GM23248 (cell line): ENCODE results near the gene NUP42. TPM values are rescaled to one million over a fixed set of nuclear protein-coding genes. Genes with fewer than 3 reads are reported as not detected.

Experiments used
- DNase-seq: peaks from one replicate; pipeline ENCODE4 v3.0.0-alpha.2; 2015
- H2AFZ ChIP-seq: fragments of 200-600 bp; sonication (generic); 2 replicates; pipeline ENCODE4 v1.6.1; 2016; ENCODE audit warnings: antibody characterized with exemption
- H3F3A ChIP-seq: fragments of 200-600 bp; sonication (generic); 2 replicates; pipeline ENCODE4 v1.6.1; 2016; ENCODE audit warnings: mild to moderate bottlenecking, antibody characterized with exemption, mixed run types; ENCODE audit not compliant: insufficient read depth
- H3K27ac ChIP-seq: fragments of 200-600 bp; sonication (generic); 2 replicates; pipeline ENCODE4 v1.5.1; 2016; ENCODE audit warnings: mild to moderate bottlenecking
- H3K27me3 ChIP-seq: fragments of 200-600 bp; sonication (generic); replicated peaks from 2 replicates; pipeline ENCODE4 v1.6.1; 2016; ENCODE audit warnings: mild to moderate bottlenecking; ENCODE audit not compliant: insufficient read depth
- H3K36me3 ChIP-seq: fragments of 200-600 bp; sonication (generic); 2 replicates; pipeline ENCODE4 v1.6.1; 2016; ENCODE audit warnings: low read depth, mild to moderate bottlenecking
- H3K4me1 ChIP-seq: fragments of 200-600 bp; sonication (generic); 2 replicates; pipeline ENCODE4 v1.6.1; 2016; ENCODE audit warnings: mild to moderate bottlenecking; ENCODE audit not compliant: insufficient read depth
- H3K4me2 ChIP-seq: fragments of 200-600 bp; sonication (generic); one replicate; pipeline ENCODE4 v1.6.1; 2016; ENCODE audit warnings: mild to moderate bottlenecking; ENCODE audit not compliant: unreplicated experiment
- H3K4me3 ChIP-seq: fragments of 200-600 bp; sonication (generic); 2 replicates; pipeline ENCODE4 v1.5.1; 2016; ENCODE audit warnings: mild to moderate bottlenecking
- H3K79me2 ChIP-seq: fragments of 200-600 bp; sonication (generic); 2 replicates; pipeline ENCODE4 v1.6.1; 2016; ENCODE audit warnings: mild to moderate bottlenecking; ENCODE audit not compliant: insufficient read depth
- H3K9ac ChIP-seq: fragments of 200-600 bp; sonication (generic); 2 replicates; pipeline ENCODE4 v1.6.1; 2016; ENCODE audit warnings: mild to moderate bottlenecking
- H3K9me2 ChIP-seq: fragments of 200-600 bp; sonication (generic); 2 replicates; pipeline ENCODE4 v1.6.1; 2016; ENCODE audit warnings: mixed run types, mild to moderate bottlenecking, moderate library complexity; ENCODE audit not compliant: insufficient read depth
- H3K9me3 ChIP-seq: fragments of 200-600 bp; sonication (generic); one replicate; pipeline ENCODE4 v1.6.1; 2017; ENCODE audit warnings: low read depth
- H4K20me1 ChIP-seq: fragments of 200-600 bp; sonication (generic); 2 replicates; pipeline ENCODE4 v1.6.0; 2016; ENCODE audit not compliant: insufficient read depth
- EZH2 ChIP-seq: fragments of 200-600 bp; sonication (generic); IDR thresholded peaks from 2 replicates; pipeline ENCODE4 v1.6.1; 2018; ENCODE audit warnings: antibody characterized with exemption, mild to moderate bottlenecking; ENCODE audit not compliant: insufficient read depth, poor library complexity, severe bottlenecking
- EZH2phosphoT487 ChIP-seq: fragments of 200-600 bp; sonication (generic); IDR thresholded peaks from 2 replicates; pipeline ENCODE4 v1.6.1; 2018; ENCODE audit warnings: antibody characterized with exemption, moderate library complexity, mild to moderate bottlenecking, low read depth; ENCODE audit not compliant: insufficient read depth
- WGBS, 2 experiments: methylation state at CpG; one replicate each; pipeline ENCODE4 v1.1.6; 2015 to 2017; ENCODE audit warnings: low lambda C conversion rate in 2 of 2, low coverage in 1 of 2; ENCODE audit errors: missing lambda C conversion rate in 2 of 2; 5-methylcytosine and 5-hydroxymethylcytosine counted together
- in situ Hi-C: fragments of 300-500 bp; cut with MboI; formaldehyde crosslinking; loops from 2 replicates; pipeline ENCODE4 v1.15.0; 2020
- polyA plus RNA-seq: library from polyadenylated mRNA; unstranded; fragments of >200 nt; fragmentation: Nextera tagmentation; extraction: Ambion mirVana; gene quantifications from 2 replicates; pipeline ENCODE4 v1.2.1, GENCODE V29; 2016
- total RNA-seq: library from RNA; depleted of rRNA; stranded (reverse); fragments of >200 nt; shearing (Covaris generic); gene quantifications from 2 replicates; pipeline ENCODE4 v1.2.3, GENCODE V29; 2014

The NUP42 gene
- total and polyA plus RNA-seq, 2 experiments from 2014 or later = 27.1 to 34.2 TPM

DNA sequence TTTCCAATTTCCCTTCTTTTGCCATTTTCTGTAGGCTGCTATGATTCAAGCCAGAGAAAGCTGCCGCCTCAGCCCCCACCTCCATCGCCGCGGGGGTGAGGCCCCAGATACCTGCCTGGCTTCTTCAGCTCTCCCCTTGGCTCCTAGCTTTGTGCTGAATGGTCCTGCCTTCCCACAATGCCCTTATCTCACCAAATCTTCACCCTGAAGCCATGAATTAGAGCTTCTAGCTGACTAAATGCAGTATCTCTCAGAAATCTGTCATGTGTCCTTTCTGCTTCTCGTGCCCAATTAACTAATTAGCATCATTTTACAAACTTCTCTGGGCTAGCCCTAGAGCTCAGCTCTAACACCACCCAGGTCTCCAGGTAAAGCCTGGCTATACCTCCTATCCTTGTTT, 32.6 kb downstream of the NUP42 start:
- Histone ChIP-seq H3K9me3 (no peaks in the 10 kb centered on the region), H3K4me1 (no peaks in the 10 kb centered on the region), H3K9me2 (no peaks in the 10 kb centered on the region), H2AFZ (no peak overlapping the region), H3K79me2 (no peaks in the 10 kb centered on the region), H3K27me3 (no peaks in the 10 kb centered on the region), H4K20me1 (no peaks in the 10 kb centered on the region), H3F3A (no peaks in the 10 kb centered on the region), H3K4me2 (no peak overlapping the region), H3K36me3 (no peaks in the 10 kb centered on the region), H3K4me3 (no peak overlapping the region), H3K9ac (no peak overlapping the region), H3K27ac (no peak overlapping the region)
- 59 to 63% methylated on average over 5 of the region's 5 CpGs for WGBS, 2 experiments
- no peak for DNase-seq
- in situ Hi-C loops = no loop called here
- TF ChIP-seq EZH2 = no peak
- TF ChIP-seq EZH2phosphoT487 = no peak

DNA sequence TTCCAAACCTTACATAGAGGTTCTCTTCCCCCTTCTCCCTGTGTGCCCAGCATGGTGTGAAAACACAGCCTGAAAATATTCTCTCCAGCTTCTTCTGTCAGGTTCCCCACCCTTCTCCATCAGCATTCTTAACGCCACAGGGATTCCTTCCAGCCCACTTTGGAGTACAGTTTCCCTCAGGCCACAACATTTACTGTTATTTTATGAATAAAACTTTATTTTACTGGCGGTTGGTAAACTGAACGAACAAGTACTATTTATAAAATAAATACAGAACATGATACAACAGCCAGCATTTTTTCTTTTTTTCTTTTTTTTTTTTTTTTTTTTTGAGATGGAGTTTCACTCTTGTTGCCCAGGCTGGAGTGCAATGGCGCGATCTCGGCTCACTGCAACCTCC, 33.1 kb downstream of the NUP42 start:
- H3K27me3 ChIP-seq = no peaks in the 10 kb centered on the region
- TF ChIP-seq EZH2phosphoT487 = no peak
- TF ChIP-seq EZH2 = no peak
- H3K4me1 ChIP-seq = no peaks in the 10 kb centered on the region
- no peak overlapping the region for H2AFZ ChIP-seq
- no peaks in the 10 kb centered on the region for H4K20me1 ChIP-seq
- H3F3A ChIP-seq = no peaks in the 10 kb centered on the region
- H3K27ac ChIP-seq = no peak overlapping the region
- no peak overlapping the region for H3K4me2 ChIP-seq
- no peak overlapping the region for H3K4me3 ChIP-seq
- H3K9me3 ChIP-seq = no peaks in the 10 kb centered on the region
- no peaks in the 10 kb centered on the region for H3K9me2 ChIP-seq
- in situ Hi-C loops = no loop called here
- 77 to 88% methylated on average over 3 to 6 of the region's 6 CpGs for WGBS, 2 experiments
- no peak for DNase-seq
- H3K79me2 ChIP-seq = no peaks in the 10 kb centered on the region
- no peak overlapping the region for H3K9ac ChIP-seq
- no peaks in the 10 kb centered on the region for H3K36me3 ChIP-seq

DNA sequence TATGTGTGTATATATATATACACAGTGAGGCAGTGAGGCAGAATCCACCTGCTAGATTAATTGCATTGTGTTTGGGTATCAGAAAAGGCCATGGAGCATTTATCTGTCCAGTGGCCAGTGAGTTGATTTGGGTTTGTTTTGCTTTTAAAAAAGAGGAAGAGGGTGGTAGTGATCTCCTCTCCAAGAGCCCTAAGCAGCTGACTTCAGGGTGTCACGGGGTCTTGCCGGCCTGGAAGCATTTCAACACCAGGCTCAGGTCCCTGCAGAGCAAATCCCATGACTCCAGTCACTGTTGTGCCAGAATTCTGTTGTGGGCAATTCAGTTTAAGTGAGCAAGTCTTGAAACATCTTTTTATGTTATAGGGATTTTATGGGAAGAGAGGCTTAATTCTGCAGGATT, 34.2 kb downstream of the NUP42 start:
- Histone ChIP-seq H3K4me3 (no peak overlapping the region), H3K4me2 (no peak overlapping the region)
- WGBS, 2 experiments = 41 to 43% methylated on average over 2 of the region's 2 CpGs

DNA sequence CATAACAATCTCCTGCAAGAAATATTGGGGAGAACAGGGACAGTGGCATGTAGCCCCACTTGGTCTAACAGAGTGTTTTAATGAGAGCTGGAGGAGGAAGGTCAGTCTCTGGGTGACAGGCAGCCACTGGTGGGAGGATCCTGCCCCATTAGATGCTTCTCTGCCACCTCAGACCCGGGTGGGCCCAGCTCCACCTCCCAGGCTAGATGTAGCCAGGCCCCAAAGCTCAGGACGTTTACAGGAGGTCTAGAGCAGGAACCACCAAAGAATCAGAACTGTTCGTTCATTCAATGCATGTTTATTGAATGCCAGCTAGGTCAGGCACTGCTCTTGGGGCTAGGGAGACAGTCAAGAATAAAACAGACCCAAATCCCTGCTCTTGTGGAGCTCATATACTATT, 36.3 kb downstream of the NUP42 start:
- H3K9me3 ChIP-seq = no peaks in the 10 kb centered on the region
- no peak overlapping the region for H3K27ac ChIP-seq
- 33 to 37% methylated on average over 3 of the region's 3 CpGs for WGBS, 2 experiments

More for the DNA sequence above, 34.2 kb downstream of the NUP42 start:
- Histone ChIP-seq H4K20me1 (no peaks in the 10 kb centered on the region), H3K9me2 (no peaks in the 10 kb centered on the region), H3K79me2 (no peaks in the 10 kb centered on the region), H3K9ac (no peak overlapping the region), H3K4me1 (no peaks in the 10 kb centered on the region), H3F3A (no peaks in the 10 kb centered on the region), H2AFZ (no peak overlapping the region), H3K27me3 (no peaks in the 10 kb centered on the region), H3K9me3 (no peaks in the 10 kb centered on the region), H3K36me3 (no peaks in the 10 kb centered on the region), H3K27ac (no peak overlapping the region)
- in situ Hi-C loops = no loop called here
- no peak for DNase-seq
- TF ChIP-seq EZH2phosphoT487 = no peak
- no peak for TF ChIP-seq EZH2

More for the DNA sequence above, 36.3 kb downstream of the NUP42 start:
- Histone ChIP-seq H3K36me3 (no peaks in the 10 kb centered on the region), H3K79me2 (no peaks in the 10 kb centered on the region), H3K4me2 (no peak overlapping the region), H2AFZ (no peak overlapping the region), H3K9ac (no peak overlapping the region), H4K20me1 (no peaks in the 10 kb centered on the region), H3K4me3 (no peak overlapping the region), H3K9me2 (no peaks in the 10 kb centered on the region), H3F3A (no peaks in the 10 kb centered on the region), H3K4me1 (no peaks in the 10 kb centered on the region), H3K27me3 (no peaks in the 10 kb centered on the region)
- in situ Hi-C loops = no loop called here
- DNase-seq = no peak
- no peak for TF ChIP-seq EZH2phosphoT487
- TF ChIP-seq EZH2 = no peak
